ENCODE data around the gene GCM1.

Gene GCM1

GRCh38 chr6:53103993-53104675, 44.5 kb downstream of the GCM1 start:
- DNase-seq: no peak

- no peak for DNase-seq
Measured at GRCh38 chr6:53101006-53101405, 47.6 kb downstream of the GCM1 start.

GRCh38 chr6:53100561-53100960, 48.1 kb downstream of the GCM1 start:
- DNase-seq: no peak

- no peak for DNase-seq
Measured at GRCh38 chr6:53095716-53096115, 52.9 kb downstream of the GCM1 start.

GRCh38 chr6:53095270-53095669, 53.4 kb downstream of the GCM1 start:
- DNase-seq: no peak

GRCh38 chr6:53090576-53090975, 58.1 kb downstream of the GCM1 start:
- DNase-seq: no peak

- no peak for DNase-seq
Measured at GRCh38 chr6:53089948-53090347, 58.7 kb downstream of the GCM1 start.

- no peak for DNase-seq
Measured at GRCh38 chr6:53086302-53086701, 62.3 kb downstream of the GCM1 start.

- DNase-seq: no peak
Measured at GRCh38 chr6:53080813-53081212, 67.8 kb downstream of the GCM1 start.
